GM12892 (cell line): ENCODE results near the gene SGPL1.

Source experiments
- DNase-seq: peaks from one replicate; pipeline ENCODE4 v3.0.0; 2011; ENCODE audit not compliant: insufficient read length
- FAIRE-seq: peaks from 2 replicates; lab custom pipeline; 2011; peaks lifted over from hg19 to GRCh38; lab: Jason Lieb, UNC
- POLR2A ChIP-seq: IDR thresholded peaks from 2 replicates; pipeline ENCODE4 v1.6.1; 2011; ENCODE audit warnings: low read depth, low read length, control low read depth
- POLR2AphosphoS5 ChIP-seq: IDR thresholded peaks from 2 replicates; pipeline ENCODE4 v1.6.1; 2011; ENCODE audit warnings: low read depth, low read length, control low read depth
- TAF1 ChIP-seq: IDR thresholded peaks from 2 replicates; pipeline ENCODE4 v1.6.1; 2011; ENCODE audit warnings: low read depth, mild to moderate bottlenecking, control low read depth, low read length, borderline replicate concordance

SGPL1 gene

DNA sequence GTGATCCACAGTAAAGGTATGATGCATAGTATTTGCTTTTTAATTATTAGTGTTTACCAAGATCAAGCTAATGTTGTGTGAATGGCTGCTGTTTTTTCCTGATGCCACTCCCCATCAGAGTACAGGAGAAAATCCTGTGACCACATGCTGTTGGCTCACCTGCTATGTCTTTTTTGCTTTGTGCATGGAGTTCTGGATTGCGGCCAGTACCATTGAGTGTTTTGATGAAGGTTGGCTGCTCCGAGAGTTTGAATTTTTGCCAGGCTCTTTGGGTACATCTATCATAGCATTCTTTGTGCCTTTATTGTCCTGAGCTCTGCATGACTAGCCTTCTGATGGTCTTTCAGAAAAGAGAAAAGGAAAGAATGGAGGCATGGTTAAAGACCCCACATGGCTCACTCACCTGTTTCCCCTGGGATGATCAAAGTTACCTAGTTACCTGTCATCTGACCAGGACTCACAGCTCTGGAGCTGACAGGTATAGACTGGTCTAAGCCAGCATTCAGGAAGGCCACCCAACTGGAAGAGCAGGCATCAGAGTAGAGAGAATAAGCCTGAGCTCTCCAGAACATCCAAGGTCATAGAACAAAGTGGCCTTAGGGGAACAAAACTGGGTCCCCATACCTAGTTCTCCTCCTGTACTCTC is 11.8 kb upstream of the SGPL1 start:
- DNase-seq (no peak), FAIRE-seq (no peak)
- TF ChIP-seq TAF1, result no peak
- TF ChIP-seq POLR2A, result no peak
- TF ChIP-seq POLR2AphosphoS5, result no peak

DNA sequence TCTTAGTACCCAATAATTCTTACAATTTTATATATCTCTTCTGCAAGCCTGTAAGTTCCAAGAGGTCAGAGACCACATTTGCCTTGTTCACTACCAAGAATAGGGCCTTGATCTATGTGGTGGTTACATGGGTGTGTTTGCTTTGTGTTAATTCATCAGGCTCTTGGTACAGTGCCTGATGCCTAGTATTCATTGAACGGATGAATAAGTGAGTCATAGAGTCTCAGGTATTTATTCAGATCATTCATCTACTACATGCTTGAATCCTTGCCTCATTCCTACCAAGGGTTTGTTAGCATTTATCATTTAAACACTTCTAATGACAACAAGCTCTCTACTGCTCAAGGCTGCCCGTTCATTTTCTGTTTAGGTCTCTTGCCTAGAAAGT is 11.3 kb upstream of the SGPL1 start:
- no peak for DNase-seq
- FAIRE-seq, result no peak
- TF ChIP-seq POLR2AphosphoS5 (no peak), TAF1 (no peak), POLR2A (no peak)

DNA sequence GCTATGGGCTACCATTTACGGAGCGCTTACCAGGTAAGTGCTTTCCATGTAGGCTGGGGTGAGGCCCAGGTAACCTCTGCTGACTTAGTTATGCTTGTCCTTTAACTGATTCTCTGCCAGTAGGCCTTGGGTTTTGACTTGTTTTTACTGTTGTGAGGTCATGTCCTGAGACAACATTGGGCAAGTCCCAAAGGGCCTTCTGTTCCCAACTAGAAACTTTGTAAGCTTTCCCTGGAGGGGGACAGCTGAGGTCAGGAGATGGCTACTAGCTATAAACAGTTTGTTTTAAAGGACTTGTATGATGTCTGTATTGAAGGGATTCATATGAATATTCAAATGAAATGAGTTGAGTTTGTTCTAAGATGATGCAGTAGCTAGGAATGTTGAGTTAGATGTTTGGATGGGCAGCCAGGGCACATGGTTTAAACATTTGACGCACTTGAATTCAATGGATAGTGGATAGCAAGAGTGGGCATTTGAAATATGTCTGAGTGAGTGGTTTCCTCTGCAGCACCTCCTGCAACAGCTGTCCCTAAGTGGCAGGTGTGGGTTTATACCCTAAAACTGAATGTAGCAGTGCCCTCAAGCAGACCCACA is 10.0 kb upstream of the SGPL1 start:
- DNase-seq (no peak), FAIRE-seq (no peak)
- no peak for TF ChIP-seq POLR2AphosphoS5
- no peak for TF ChIP-seq POLR2A
- TF ChIP-seq TAF1, result no peak

DNA sequence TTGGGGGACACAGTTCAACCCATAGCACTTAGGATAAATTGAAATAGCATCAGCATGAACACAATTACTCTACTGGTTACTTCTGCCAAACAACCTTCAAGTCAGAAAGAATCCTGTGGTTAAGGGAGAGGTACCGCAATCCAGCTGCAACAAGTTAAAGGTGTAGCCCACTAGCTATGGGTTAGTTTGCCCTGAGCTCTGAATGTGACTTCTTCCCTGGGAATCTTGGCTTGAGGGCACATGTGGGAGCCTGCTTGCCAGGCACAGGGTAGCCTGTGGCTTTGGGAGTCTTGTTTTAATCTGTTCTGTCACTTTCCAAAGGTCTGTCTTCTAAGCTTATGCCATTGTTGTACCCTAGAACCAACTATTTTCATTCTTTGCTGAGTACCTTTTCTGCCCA is 8.9 kb upstream of the SGPL1 start:
- FAIRE-seq (no peak), DNase-seq (no peak)
- no peak for TF ChIP-seq TAF1

- FAIRE-seq, result no peak
- no peak for TF ChIP-seq POLR2AphosphoS5
- no peak for TF ChIP-seq TAF1
- TF ChIP-seq POLR2A, result no peak
- DNase-seq, result no peak
Observed at GRCh38 chr10:70807556-70807955, 8.2 kb upstream of the SGPL1 start.

DNA sequence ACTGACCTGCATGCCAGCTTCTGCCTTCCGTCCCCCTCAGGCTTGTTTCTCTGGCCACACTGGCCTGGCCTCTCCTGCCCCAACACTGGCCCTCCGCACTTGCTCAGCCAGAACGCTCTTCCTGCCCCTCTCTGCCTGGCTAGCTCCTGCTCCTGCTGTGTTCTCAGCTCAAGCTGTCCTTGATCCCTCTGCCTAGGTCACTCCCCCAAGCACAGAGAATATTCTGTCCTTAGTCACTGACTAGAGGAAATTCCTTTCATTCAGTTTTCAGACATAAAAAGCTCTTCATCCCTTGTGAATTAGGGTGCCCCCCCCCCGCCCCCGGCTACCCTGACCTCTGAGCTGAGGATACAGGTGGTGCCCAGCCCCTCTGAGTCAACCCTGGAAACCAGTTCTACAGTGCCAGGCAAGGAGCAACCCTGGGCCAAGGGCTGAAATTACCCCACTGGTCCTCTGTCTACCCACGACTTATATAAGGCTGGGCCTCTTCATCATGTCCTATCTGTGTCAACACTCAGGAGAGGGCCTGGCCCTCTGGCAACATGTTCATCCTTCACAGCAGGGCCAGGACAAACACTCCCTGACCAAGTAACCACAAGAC is 6.6 kb upstream of the SGPL1 start:
- no peak for FAIRE-seq
- TF ChIP-seq TAF1 (no peak), POLR2A (no peak), POLR2AphosphoS5 (no peak)

DNA sequence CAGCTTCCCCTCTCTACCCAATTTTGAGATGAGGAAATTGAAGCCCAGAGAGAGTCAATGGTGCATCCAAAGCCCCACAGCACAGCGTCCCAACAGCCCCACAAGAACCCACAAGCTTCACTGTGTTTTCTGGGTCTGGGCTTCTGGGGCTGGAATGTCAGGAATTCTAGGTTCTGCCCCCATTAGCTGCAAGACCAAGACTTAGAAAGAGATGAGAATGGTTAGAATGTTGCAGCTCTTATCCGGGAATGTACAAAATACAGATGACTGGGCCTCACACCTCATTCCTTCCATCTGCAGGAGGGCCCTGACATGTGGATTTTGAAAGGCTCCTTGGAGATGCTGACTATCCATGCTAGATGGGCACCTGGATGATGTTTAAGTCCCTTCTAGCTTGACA is 6.0 kb upstream of the SGPL1 start:
- no peak for DNase-seq
- no peak for TF ChIP-seq TAF1
- no peak for TF ChIP-seq POLR2A
- no peak for TF ChIP-seq POLR2AphosphoS5
- no peak for FAIRE-seq

More for the DNA sequence above, 6.6 kb upstream of the SGPL1 start:
- no peak for DNase-seq

GRCh38 chr10:70810967-70811366 is 4.8 kb upstream of the SGPL1 start:
- FAIRE-seq, result no peak
- TF ChIP-seq POLR2A, result no peak
- no peak for TF ChIP-seq POLR2AphosphoS5
- no peak for TF ChIP-seq TAF1
- no peak for DNase-seq

DNA sequence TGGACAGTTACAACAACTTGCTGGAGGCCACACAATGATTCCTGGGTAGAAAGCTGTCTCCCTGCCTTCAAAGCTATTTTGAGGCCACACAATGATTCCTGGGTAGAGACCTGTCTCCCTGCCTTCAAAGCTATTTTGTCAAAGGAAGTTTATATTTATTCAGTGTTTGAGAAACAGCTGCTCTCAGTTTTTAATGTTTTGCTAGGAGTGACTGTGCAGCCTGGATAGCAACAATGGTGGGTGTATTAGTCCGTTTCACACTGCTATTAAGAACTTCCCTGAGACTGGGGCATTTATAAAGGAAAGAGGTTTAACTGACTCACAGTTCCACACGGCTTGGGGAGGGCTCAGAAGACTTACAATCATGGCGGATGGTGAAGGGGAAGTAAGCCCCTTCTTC is 3.9 kb upstream of the SGPL1 start:
- FAIRE-seq (no peak), DNase-seq (no peak)
- TF ChIP-seq POLR2A, result no peak
- no peak for TF ChIP-seq TAF1
- no peak for TF ChIP-seq POLR2AphosphoS5

DNA sequence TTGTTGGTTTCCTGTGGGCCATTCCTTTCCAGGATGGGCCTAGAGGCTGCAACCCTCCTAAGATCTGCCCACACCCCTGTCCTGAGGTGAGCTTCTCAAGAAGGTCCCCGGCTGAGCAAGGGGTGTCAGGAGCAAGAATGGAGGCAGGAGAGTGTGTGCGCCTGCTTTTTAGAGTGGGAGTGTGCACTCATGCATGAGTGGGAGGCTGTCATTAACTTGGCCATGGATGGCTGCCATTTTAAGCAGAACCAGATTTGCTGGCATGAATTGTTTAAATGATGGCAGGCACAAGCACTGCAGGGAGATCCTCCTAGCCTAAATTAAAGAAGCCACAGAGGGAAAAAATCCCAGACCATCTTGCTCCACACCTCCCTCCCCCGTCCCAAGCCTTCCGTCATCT is 2.9 kb upstream of the SGPL1 start:
- FAIRE-seq (no peak), DNase-seq (no peak)
- TF ChIP-seq POLR2AphosphoS5 (no peak), POLR2A (no peak), TAF1 (no peak)

DNA sequence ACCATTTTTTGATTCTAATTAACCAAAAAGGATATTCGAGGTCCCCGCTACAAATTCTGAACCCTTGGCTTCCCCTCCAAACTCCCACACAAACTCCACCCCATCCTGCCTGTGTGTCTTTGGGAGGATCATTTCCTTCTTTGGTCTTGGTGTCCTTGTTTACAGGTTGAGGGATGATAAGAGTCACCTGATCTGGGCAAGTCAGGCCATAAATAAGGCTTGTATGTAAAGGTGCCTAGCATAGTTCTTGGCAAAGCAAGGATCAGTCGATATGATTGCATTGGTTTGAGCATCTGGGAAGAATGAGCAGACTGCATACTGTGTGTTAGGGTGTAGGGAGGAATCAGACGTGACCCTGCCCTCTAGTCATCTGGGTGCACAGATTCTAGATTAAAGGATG is 1.6 kb upstream of the SGPL1 start:
- DNase-seq (no peak), FAIRE-seq (no peak)
- no peak for TF ChIP-seq TAF1
- TF ChIP-seq POLR2A, result no peak
- no peak for TF ChIP-seq POLR2AphosphoS5

DNA sequence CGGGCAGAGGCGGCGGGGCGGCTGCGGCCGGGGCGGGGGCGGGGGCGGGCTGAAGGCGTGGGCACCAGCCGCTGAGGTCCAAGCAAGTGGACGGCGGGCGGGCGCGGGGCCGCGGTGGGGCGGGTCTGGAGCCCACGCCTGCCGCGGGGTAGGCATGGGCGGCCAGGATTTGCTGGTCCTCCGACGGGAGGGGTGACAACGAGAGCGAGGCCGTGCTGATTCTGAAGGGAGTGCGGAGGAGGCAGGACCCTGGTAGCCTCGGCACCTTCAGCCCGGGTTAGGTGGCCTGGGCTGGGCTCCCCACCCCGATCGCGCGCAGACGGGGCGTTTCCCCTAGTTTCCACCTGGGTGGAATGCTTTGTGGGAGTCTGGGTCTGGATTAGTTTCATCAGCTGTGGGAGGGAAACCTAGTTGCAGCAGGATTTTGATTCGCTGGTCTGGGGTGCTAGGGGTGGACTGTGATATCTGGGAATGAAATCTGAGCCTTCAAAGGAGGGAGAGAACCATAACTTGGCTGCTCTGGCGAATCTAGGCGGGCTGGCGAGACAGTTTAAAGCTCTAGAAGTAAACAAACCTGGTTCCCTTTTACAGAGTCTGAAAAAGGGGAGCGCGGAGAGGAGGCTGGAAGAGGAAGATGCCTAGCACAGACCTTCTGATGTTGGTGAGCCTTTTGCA is 609 bp downstream of the SGPL1 start:
- FAIRE-seq (peak; percentile 17), DNase-seq (peak; percentile 48)

More for the DNA sequence above, 609 bp downstream of the SGPL1 start:
- no peak for TF ChIP-seq POLR2A
- no peak for TF ChIP-seq TAF1
- no peak for TF ChIP-seq POLR2AphosphoS5
